IPS-20b (cell line): ENCODE results near the gene SPTBN1.

ENCODE experiments used
- H3K27ac ChIP-seq: one replicate; pipeline ENCODE4 v1.5.1; 2013; ENCODE audit warnings: low read length
- H3K27me3 ChIP-seq: 2 replicates; pipeline ENCODE4 v1.6.1; 2013; ENCODE audit warnings: mild to moderate bottlenecking, low read length, inconsistent platforms; ENCODE audit not compliant: insufficient read depth
- H3K36me3 ChIP-seq: 2 replicates; pipeline ENCODE4 v1.6.1; 2013; ENCODE audit warnings: low read depth, mild to moderate bottlenecking, inconsistent platforms, low read length, moderate library complexity; ENCODE audit not compliant: insufficient read depth
- H3K4me1 ChIP-seq: 2 replicates; pipeline ENCODE4 v1.6.1; 2013; ENCODE audit warnings: mild to moderate bottlenecking, control low read depth, inconsistent platforms, low read length, moderate library complexity; ENCODE audit not compliant: insufficient read depth
- H3K4me3 ChIP-seq: 2 replicates; pipeline ENCODE4 v1.5.1; 2013; ENCODE audit warnings: mild to moderate bottlenecking, low read length, inconsistent platforms
- H3K9ac ChIP-seq: 2 replicates; pipeline ENCODE4 v1.6.1; 2013; ENCODE audit warnings: low read depth, mild to moderate bottlenecking, inconsistent platforms, low read length, moderate library complexity
- H3K9me3 ChIP-seq: 2 replicates; pipeline ENCODE4 v1.6.1; 2013; ENCODE audit warnings: mild to moderate bottlenecking, low read depth, low read length, inconsistent platforms; ENCODE audit not compliant: insufficient read depth

Gene SPTBN1

GRCh38 chr2:54599326-54599710 lies 143.2 kb downstream of the SPTBN1 start:
- Histone ChIP-seq H3K4me1 (peaks cover 8% of the 10 kb centered on the region; the same call in 1 of the 2 replicates), H3K9me3 (no peaks in the 10 kb centered on the region), H3K27ac (no peak overlapping the region), H3K9ac (no peak overlapping the region), H3K27me3 (no peaks in the 10 kb centered on the region), H3K36me3 (peaks cover 34% of the 10 kb centered on the region), H3K4me3 (no peak overlapping the region)

DNA sequence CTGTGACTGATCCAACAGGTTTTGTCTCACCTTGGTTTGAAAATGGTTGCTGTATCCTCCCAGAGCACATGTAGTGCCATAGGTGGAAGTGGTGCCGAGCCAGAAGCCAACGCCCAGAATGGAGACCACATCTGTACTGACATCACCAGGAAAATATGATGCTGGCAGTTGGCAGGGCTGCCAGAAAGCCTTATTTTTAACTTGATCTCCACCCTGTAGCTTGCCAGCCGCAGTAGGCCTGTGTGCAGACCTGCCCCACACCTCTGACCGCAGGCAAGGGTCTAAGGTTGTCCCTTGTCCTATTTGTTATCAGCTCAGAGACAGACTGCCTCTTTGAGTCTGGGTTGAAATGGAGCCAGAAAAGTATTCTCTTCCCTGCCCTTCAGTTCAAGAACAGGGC lies 143.8 kb downstream of the SPTBN1 start:
- no peak overlapping the region for H3K9ac ChIP-seq
- no peak overlapping the region for H3K27ac ChIP-seq
- no peaks in the 10 kb centered on the region for H3K9me3 ChIP-seq
- H3K27me3 ChIP-seq = no peaks in the 10 kb centered on the region
- H3K36me3 ChIP-seq = peaks cover 34% of the 10 kb centered on the region
- no peak overlapping the region for H3K4me3 ChIP-seq
- peaks cover 14% of the 10 kb centered on the region; the same call in 1 of the 2 replicates for H3K4me1 ChIP-seq

GRCh38 chr2:54601339-54601738 lies 145.2 kb downstream of the SPTBN1 start:
- H3K9me3 ChIP-seq = no peaks in the 10 kb centered on the region
- no peak overlapping the region for H3K9ac ChIP-seq
- peaks cover 21% of the 10 kb centered on the region for H3K4me1 ChIP-seq
- H3K4me3 ChIP-seq = no peak overlapping the region
- no peak overlapping the region for H3K27ac ChIP-seq
- no peaks in the 10 kb centered on the region for H3K27me3 ChIP-seq
- H3K36me3 ChIP-seq = peaks cover 34% of the 10 kb centered on the region

GRCh38 chr2:54602736-54603322 lies 146.7 kb downstream of the SPTBN1 start:
- Histone ChIP-seq H3K4me1 (peaks cover 21% of the 10 kb centered on the region), H3K9me3 (no peaks in the 10 kb centered on the region), H3K27ac (no peak overlapping the region)

GRCh38 chr2:54603357-54603756 lies 147.2 kb downstream of the SPTBN1 start:
- Histone ChIP-seq H3K9ac (no peak overlapping the region), H3K36me3 (peaks cover 31% of the 10 kb centered on the region), H3K4me1 (peaks cover 21% of the 10 kb centered on the region), H3K27me3 (no peaks in the 10 kb centered on the region), H3K27ac (no peak overlapping the region), H3K4me3 (no peak overlapping the region), H3K9me3 (no peaks in the 10 kb centered on the region)

More at GRCh38 chr2:54602736-54603322, 146.7 kb downstream of the SPTBN1 start:
- H3K27me3 ChIP-seq = no peaks in the 10 kb centered on the region
- no peak overlapping the region for H3K4me3 ChIP-seq
- peaks cover 34% of the 10 kb centered on the region for H3K36me3 ChIP-seq
- no peak overlapping the region for H3K9ac ChIP-seq

- H3K4me3 ChIP-seq = no peak overlapping the region
- H3K9me3 ChIP-seq = no peaks in the 10 kb centered on the region
- H3K36me3 ChIP-seq = peaks cover 27% of the 10 kb centered on the region
- H3K27me3 ChIP-seq = no peaks in the 10 kb centered on the region
- no peak overlapping the region for H3K27ac ChIP-seq
- no peak overlapping the region for H3K9ac ChIP-seq
- peaks cover 21% of the 10 kb centered on the region for H3K4me1 ChIP-seq
Observed at GRCh38 chr2:54603796-54604195, 147.7 kb downstream of the SPTBN1 start.

DNA sequence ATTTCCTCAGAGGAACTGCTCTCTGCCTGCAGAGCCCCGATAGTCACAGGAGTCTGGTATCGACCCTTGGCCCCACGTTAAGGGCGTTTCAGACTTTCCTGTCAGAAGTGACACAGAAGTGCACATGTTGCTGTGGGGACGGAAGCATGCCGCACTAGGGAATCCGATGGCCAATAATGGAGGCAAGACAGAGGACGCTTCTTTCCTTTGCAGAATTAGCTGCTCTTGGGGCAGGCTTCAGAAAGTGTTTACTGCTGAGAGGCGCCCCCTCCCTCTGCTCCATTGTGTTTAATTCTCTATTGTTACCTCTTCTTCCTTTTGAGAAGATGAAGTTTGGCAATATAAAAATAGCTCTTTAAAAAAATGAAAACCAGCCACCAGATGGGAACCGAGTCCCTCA lies 148.7 kb downstream of the SPTBN1 start:
- Histone ChIP-seq H3K4me3 (no peak overlapping the region), H3K4me1 (peaks cover 21% of the 10 kb centered on the region), H3K27ac (no peak overlapping the region), H3K36me3 (peaks cover 17% of the 10 kb centered on the region; the same call in 1 of the 2 replicates), H3K9ac (no peak overlapping the region), H3K9me3 (no peaks in the 10 kb centered on the region), H3K27me3 (no peaks in the 10 kb centered on the region)

- Histone ChIP-seq H3K4me1 (peaks cover 27% of the 10 kb centered on the region), H3K4me3 (no peak overlapping the region), H3K27me3 (no peaks in the 10 kb centered on the region), H3K27ac (no peak overlapping the region), H3K36me3 (peaks cover 8% of the 10 kb centered on the region; the same call in 1 of the 2 replicates), H3K9me3 (no peaks in the 10 kb centered on the region), H3K9ac (no peak overlapping the region)
Observed at GRCh38 chr2:54605836-54606235, 149.7 kb downstream of the SPTBN1 start.

GRCh38 chr2:54606393-54606958 lies 150.3 kb downstream of the SPTBN1 start:
- H3K36me3 ChIP-seq = peaks cover 2% of the 10 kb centered on the region; the same call in 1 of the 2 replicates
- H3K9me3 ChIP-seq = no peaks in the 10 kb centered on the region
- no peak overlapping the region for H3K27ac ChIP-seq
- no peaks in the 10 kb centered on the region for H3K27me3 ChIP-seq
- H3K4me1 ChIP-seq = peaks cover 29% of the 10 kb centered on the region
- H3K4me3 ChIP-seq = no peak overlapping the region
- no peak overlapping the region for H3K9ac ChIP-seq

- Histone ChIP-seq H3K9ac (no peak overlapping the region), H3K27me3 (no peaks in the 10 kb centered on the region), H3K4me3 (no peak overlapping the region), H3K4me1 (peaks cover 29% of the 10 kb centered on the region), H3K27ac (no peak overlapping the region), H3K36me3 (peaks cover 17% of the 10 kb centered on the region), H3K9me3 (no peaks in the 10 kb centered on the region)
Observed at GRCh38 chr2:54608224-54608623, 152.1 kb downstream of the SPTBN1 start.

GRCh38 chr2:54609241-54609640 lies 153.1 kb downstream of the SPTBN1 start:
- H3K27ac ChIP-seq = no peak overlapping the region
- peaks cover 27% of the 10 kb centered on the region for H3K36me3 ChIP-seq
- H3K9ac ChIP-seq = no peak overlapping the region
- H3K27me3 ChIP-seq = no peaks in the 10 kb centered on the region
- H3K4me3 ChIP-seq = no peak overlapping the region
- H3K4me1 ChIP-seq = peaks cover 27% of the 10 kb centered on the region
- H3K9me3 ChIP-seq = no peaks in the 10 kb centered on the region

DNA sequence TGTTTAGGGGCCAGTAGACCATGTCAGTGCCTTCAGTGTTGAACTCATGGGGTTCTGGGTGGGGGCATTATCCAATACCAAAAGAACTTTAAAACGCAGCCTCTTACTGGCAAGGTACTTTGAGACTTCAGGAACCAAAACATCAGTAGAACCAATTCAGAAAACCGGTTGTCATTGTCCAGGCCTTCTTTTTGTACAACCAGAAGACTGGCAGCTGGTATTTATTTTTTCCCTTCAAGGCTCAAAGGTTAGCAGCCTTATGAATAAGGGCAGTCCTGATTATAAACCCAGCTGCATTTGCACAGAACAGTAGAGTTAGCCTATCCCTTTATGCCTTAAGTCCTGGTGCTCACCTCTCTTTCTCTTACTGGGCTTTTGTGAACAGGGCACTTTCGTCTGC lies 153.5 kb downstream of the SPTBN1 start:
- Histone ChIP-seq H3K4me1 (peaks cover 23% of the 10 kb centered on the region), H3K9me3 (no peaks in the 10 kb centered on the region), H3K9ac (no peak overlapping the region), H3K27me3 (no peaks in the 10 kb centered on the region), H3K4me3 (no peak overlapping the region), H3K27ac (no peak overlapping the region), H3K36me3 (peaks cover 31% of the 10 kb centered on the region)
